ENCODE measurements around the gene MAB21L3. TPM values are rescaled to one million over a fixed set of nuclear protein-coding genes. Genes with fewer than 3 reads are reported as not detected.
A peak's percentile ranks its signal among the peaks of the same experiment; 100 is the strongest.

MAB21L3 gene
- total and polyA plus RNA-seq, 3 experiments from 2014 or later: not detected

DNA sequence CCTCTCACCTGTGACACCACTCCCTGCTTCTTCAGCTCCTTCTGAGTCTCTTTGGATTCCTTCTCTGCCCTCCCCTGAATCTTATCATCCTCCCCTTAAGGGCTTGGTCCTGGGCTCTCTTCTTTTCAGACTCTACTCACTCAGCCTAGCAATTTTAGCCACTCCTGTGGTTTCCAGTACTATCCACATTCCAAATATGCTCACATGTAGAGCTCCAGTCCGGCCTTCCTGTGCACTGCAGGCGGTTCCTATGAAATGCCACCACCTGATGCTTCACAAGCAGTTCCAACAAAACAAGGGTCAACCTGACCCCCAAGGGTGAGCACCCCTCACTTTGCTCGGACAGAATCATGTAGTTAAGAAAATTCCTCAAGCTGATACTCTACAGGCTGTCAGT, 35.9 kb downstream of the MAB21L3 start:
- H3K36me3 ChIP-seq (ENCODE audit: insufficient read depth, low read length): no peaks in the 10 kb centered on the region
- H3K9me3 ChIP-seq (ENCODE audit: low read length): no peaks in the 10 kb centered on the region
- no peaks in the 10 kb centered on the region for H3K27me3 ChIP-seq (ENCODE audit: insufficient read depth, low read length, poor library complexity, severe bottlenecking)
- ChIA-PET POLR2A (no interaction called here), CTCF (interaction anchor here (1.2 to 6.5 kb wide), 6 partner anchors 8 to 357 kb away, joined by 3 to 56 read pairs (median 4); no protein-coding TSS in a partner anchor)
- peaks cover 18% of the 10 kb centered on the region for H3K4me1 ChIP-seq (ENCODE audit: insufficient read depth, low read length)
- peaks cover 0 to 5% (median 2%) of the 10 kb centered on the region in 3 donors for H3K36me3 Mint-ChIP-seq
- H3K27ac Mint-ChIP-seq: no peak overlapping the region
- no peak overlapping the region for H3K4me3 Mint-ChIP-seq
- H3K4me3 ChIP-seq (ENCODE audit: low read length): no peak overlapping the region
- peaks cover 10 to 12% (median 11%) of the 10 kb centered on the region in 3 donors for H3K4me1 Mint-ChIP-seq
- no peak for DNase-seq
- no peak overlapping the region for H3K27ac ChIP-seq (ENCODE audit: low read depth, low read length)
- H3K27me3 Mint-ChIP-seq: peaks cover 19 to 30% of the 10 kb centered on the region in 2 donors
- H3K9me3 Mint-ChIP-seq: peaks cover 0 to 13% (median 10%) of the 10 kb centered on the region in 5 donors

DNA sequence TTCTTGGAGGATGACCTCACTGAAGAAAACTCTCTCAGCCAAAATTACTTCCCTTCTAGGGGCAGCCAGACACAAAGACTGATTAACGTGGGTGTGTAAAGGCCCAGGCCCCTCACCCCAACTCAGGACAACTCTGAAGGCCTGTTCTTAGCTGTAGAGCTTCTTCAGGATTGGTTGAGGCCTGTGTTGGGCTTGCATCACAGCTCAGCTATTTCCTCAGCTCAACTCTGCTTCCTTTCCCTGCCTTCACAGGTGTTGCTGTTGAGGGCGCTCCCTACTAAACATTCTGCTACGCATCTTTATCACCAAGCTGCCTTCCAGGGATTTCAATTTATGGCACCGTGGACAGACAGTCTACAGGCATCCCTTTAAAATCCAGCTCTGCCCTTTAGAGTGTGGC, 36.8 kb downstream of the MAB21L3 start:
- Mint-ChIP-seq H3K4me3 (no peak overlapping the region), H3K9me3 (peaks cover 0 to 13% (median 10%) of the 10 kb centered on the region in 5 donors), H3K27me3 (peaks cover 19 to 25% of the 10 kb centered on the region in 2 donors), H3K36me3 (peaks cover 0 to 5% (median 2%) of the 10 kb centered on the region in 3 donors), H3K4me1 (peaks cover 12 to 14% (median 12%) of the 10 kb centered on the region in 3 donors), H3K27ac (no peak overlapping the region)
- ChIA-PET POLR2A (no interaction called here), CTCF (interaction anchor here (1.2 to 6.5 kb wide), 4 partner anchors 9 to 351 kb away, joined by 3 to 56 read pairs (median 16); no protein-coding TSS in a partner anchor)
- no peak for DNase-seq
- no peaks in the 10 kb centered on the region for H3K36me3 ChIP-seq (ENCODE audit: insufficient read depth, low read length)
- H3K4me1 ChIP-seq (ENCODE audit: insufficient read depth, low read length): peaks cover 18% of the 10 kb centered on the region
- H3K27me3 ChIP-seq (ENCODE audit: insufficient read depth, low read length, poor library complexity, severe bottlenecking): no peaks in the 10 kb centered on the region
- H3K9me3 ChIP-seq (ENCODE audit: low read length): no peaks in the 10 kb centered on the region
- no peak overlapping the region for H3K4me3 ChIP-seq (ENCODE audit: low read length)
- H3K27ac ChIP-seq (ENCODE audit: low read depth, low read length): no peak overlapping the region

DNA sequence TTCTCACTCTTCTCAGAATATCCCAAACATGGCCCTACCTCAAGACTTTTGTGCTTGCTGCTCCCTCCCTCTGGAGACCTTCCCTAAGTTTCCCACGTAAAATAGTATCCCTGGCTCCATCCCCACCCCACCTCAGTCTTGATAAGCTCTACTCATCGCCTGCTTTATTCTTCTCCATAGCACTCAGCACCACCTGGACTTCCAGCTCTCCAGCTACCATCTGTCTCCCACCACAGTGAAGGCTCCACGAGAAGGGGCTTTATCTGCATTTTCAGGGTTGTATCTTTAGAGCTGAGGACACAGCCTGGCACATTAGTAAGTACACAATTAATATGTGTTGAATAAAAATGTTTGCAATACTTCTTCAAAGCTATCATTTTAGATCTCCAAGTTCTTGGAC, 37.8 kb downstream of the MAB21L3 start:
- no peak overlapping the region for H3K4me3 ChIP-seq (ENCODE audit: low read length)
- H3K9me3 ChIP-seq (ENCODE audit: low read length): no peaks in the 10 kb centered on the region
- peaks cover 12 to 18% (median 14%) of the 10 kb centered on the region in 3 donors for H3K4me1 Mint-ChIP-seq
- peaks cover 0 to 9% (median 7%) of the 10 kb centered on the region in 5 donors for H3K9me3 Mint-ChIP-seq
- H3K4me1 ChIP-seq (ENCODE audit: insufficient read depth, low read length): peaks cover 18% of the 10 kb centered on the region
- DNase-seq: no peak
- H3K27ac ChIP-seq (ENCODE audit: low read depth, low read length): no peak overlapping the region
- ChIA-PET CTCF (interaction anchor here (1.4 to 6.5 kb wide), 4 partner anchors 10 to 350 kb away, joined by 3 to 56 read pairs (median 16); no protein-coding TSS in a partner anchor), POLR2A (no interaction called here)
- H3K36me3 Mint-ChIP-seq: peaks cover 0 to 4% (median 2%) of the 10 kb centered on the region in 3 donors
- H3K27ac Mint-ChIP-seq: peak overlapping the region in 1 of 8 donors; percentile 23
- no peaks in the 10 kb centered on the region for H3K27me3 ChIP-seq (ENCODE audit: insufficient read depth, low read length, poor library complexity, severe bottlenecking)
- peaks cover 13 to 16% of the 10 kb centered on the region in 2 donors for H3K27me3 Mint-ChIP-seq
- no peak overlapping the region for H3K4me3 Mint-ChIP-seq
- no peaks in the 10 kb centered on the region for H3K36me3 ChIP-seq (ENCODE audit: insufficient read depth, low read length)

DNA sequence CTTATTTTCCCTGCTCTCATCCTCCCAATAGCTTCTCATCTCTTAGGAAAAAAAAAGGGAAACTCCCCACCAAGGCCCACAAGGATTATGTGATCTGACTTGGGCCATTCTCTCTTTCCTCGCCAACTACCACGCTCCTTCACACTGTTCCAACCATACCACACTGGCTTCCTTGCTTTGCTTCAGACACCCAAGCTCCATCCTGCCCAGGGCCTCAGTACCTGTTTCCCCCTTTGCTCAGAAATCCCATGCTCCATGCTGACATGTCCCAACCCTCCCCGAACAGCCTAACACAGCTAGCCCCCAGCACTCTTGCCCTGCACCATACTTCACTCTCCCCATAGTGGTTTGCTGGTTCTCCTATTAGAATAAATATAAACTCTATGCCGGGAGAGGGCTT, 39.2 kb downstream of the MAB21L3 start:
- peaks cover 4 to 9% of the 10 kb centered on the region in 2 donors for H3K27me3 Mint-ChIP-seq
- H3K4me3 Mint-ChIP-seq: no peak overlapping the region
- H3K4me1 Mint-ChIP-seq: peaks cover 12 to 18% (median 14%) of the 10 kb centered on the region in 3 donors
- no peak for DNase-seq
- ChIA-PET POLR2A (interaction anchor here (0.6 to 0.8 kb wide), 2 partner anchors 74 to 354 kb away, joined by 3 read pairs; no protein-coding TSS in a partner anchor), CTCF (interaction anchor here (1.3 to 6.5 kb wide), 4 partner anchors 11 to 349 kb away, joined by 4 to 56 read pairs (median 10); no protein-coding TSS in a partner anchor)
- Histone ChIP-seq H3K4me1 (ENCODE audit: insufficient read depth, low read length) (peaks cover 18% of the 10 kb centered on the region), H3K9me3 (ENCODE audit: low read length) (no peaks in the 10 kb centered on the region), H3K4me3 (ENCODE audit: low read length) (no peak overlapping the region), H3K36me3 (ENCODE audit: insufficient read depth, low read length) (no peaks in the 10 kb centered on the region), H3K27ac (ENCODE audit: low read depth, low read length) (no peak overlapping the region), H3K27me3 (ENCODE audit: insufficient read depth, low read length, poor library complexity, severe bottlenecking) (no peaks in the 10 kb centered on the region)
- H3K27ac Mint-ChIP-seq: peak overlapping the region in 2 of 8 donors; percentile 22 to 38
- peaks cover 0 to 2% (median 0%) of the 10 kb centered on the region in 5 donors for H3K9me3 Mint-ChIP-seq
- H3K36me3 Mint-ChIP-seq: no peaks in the 10 kb centered on the region

DNA sequence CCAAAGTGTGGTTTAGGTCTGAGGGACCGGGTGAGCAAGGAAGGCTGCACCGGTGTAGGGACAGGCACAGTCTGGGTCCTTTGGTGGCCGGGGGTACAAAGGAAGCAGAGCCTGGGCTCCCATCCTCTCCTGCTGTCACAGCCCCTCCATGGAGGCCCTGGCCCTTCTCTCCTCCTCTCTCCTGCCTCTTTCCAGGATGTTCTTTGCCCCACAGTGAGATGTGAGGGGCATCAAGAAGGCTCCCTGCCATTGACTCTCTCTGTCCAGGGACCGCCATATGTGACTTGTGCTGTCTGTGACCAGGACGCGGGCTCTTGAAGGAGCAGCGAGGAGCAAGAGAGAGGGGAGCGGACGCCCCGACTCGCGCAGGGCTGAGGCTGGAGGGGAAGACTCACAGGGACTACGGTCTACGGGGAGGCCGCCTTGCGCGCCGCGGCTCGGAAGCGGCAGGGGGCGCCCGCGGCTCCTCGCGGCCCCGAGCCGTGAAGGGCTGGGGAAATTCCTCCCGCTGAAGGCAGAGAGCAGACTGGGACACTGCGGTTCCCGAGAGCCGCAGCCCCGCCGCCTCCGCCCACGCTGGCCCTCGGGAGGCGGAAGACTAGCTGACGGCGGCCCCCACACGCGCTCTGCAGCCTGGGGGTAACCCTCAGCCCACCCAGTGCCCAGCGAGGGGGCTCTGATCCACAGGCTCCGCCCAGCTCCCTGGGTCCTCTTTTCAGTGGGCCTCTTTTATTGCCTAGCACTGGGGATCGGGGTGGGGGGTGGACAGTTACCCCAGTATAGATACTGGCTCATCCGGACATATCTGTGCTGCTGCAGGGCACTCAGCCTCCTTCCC, 40.8 kb downstream of the MAB21L3 start:
- peaks cover 0 to 4% of the 10 kb centered on the region in 2 donors for H3K27me3 Mint-ChIP-seq
- H3K4me3 Mint-ChIP-seq: peak overlapping the region in 6 of 7 donors; percentile 64 to 78 (median 72)
- no peaks in the 10 kb centered on the region for H3K36me3 Mint-ChIP-seq
- ChIA-PET POLR2A (interaction anchor here (0.6 kb wide), 2 partner anchors 188 to 193 kb away, joined by 3 read pairs; no protein-coding TSS in a partner anchor), CTCF (interaction anchor here (0.6 to 1.8 kb wide), 12 partner anchors 12 to 348 kb away, joined by 3 to 13 read pairs (median 4); no protein-coding TSS in a partner anchor)
- no peak overlapping the region for H3K27ac ChIP-seq (ENCODE audit: low read depth, low read length)
- H3K4me1 ChIP-seq (ENCODE audit: insufficient read depth, low read length): peaks cover 18% of the 10 kb centered on the region
- no peaks in the 10 kb centered on the region for H3K9me3 ChIP-seq (ENCODE audit: low read length)
- peak overlapping the region; percentile 47 to 90 (median 79) for H3K27ac Mint-ChIP-seq
- no peaks in the 10 kb centered on the region for H3K36me3 ChIP-seq (ENCODE audit: insufficient read depth, low read length)
- H3K27me3 ChIP-seq (ENCODE audit: insufficient read depth, low read length, poor library complexity, severe bottlenecking): no peaks in the 10 kb centered on the region
- H3K4me1 Mint-ChIP-seq: peaks cover 10 to 18% (median 14%) of the 10 kb centered on the region in 3 donors
- peak overlapping the region; percentile 50 for H3K4me3 ChIP-seq (ENCODE audit: low read length)
- H3K9me3 Mint-ChIP-seq: peaks cover 0 to 3% (median 0%) of the 10 kb centered on the region in 5 donors
- DNase-seq: peak; percentile 68 to 79 (median 76)

DNA sequence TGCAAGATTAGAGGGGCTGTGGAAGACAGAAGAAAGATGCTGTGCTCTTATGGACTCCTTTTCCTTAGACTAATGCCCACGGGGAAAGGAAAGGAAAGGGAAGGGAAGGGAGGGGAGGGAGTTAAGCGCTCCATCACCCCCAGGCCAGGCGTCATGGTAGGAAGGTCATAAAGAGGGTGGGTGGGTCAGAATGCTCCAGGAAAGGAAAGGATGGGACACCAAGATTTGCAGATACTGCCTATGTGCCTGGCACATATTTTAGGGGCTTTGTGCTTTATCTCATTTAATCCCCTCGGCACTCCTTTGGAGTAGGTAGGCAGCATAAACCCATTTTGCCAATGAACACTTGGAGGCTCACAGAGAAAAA, 41.4 kb downstream of the MAB21L3 start:
- no peaks in the 10 kb centered on the region for H3K9me3 ChIP-seq (ENCODE audit: low read length)
- Mint-ChIP-seq H3K9me3 (peaks cover 0 to 7% (median 0%) of the 10 kb centered on the region in 5 donors), H3K27ac (peak overlapping the region in 4 of 8 donors; percentile 20 to 80 (median 42)), H3K4me3 (peak overlapping the region in 6 of 7 donors; percentile 17 to 75 (median 60)), H3K4me1 (peaks cover 10 to 18% (median 14%) of the 10 kb centered on the region in 3 donors), H3K36me3 (no peaks in the 10 kb centered on the region), H3K27me3 (no peaks in the 10 kb centered on the region)
- no peaks in the 10 kb centered on the region for H3K36me3 ChIP-seq (ENCODE audit: insufficient read depth, low read length)
- ChIA-PET CTCF (interaction anchor here (0.6 to 1.5 kb wide), 11 partner anchors 11 to 347 kb away, joined by 3 to 8 read pairs (median 3); no protein-coding TSS in a partner anchor), POLR2A (interaction anchor here (0.6 kb wide), 1 partner anchor 192 kb away, joined by 3 read pairs; no protein-coding TSS in a partner anchor)
- H3K27me3 ChIP-seq (ENCODE audit: insufficient read depth, low read length, poor library complexity, severe bottlenecking): no peaks in the 10 kb centered on the region
- peaks cover 18% of the 10 kb centered on the region for H3K4me1 ChIP-seq (ENCODE audit: insufficient read depth, low read length)
- H3K4me3 ChIP-seq (ENCODE audit: low read length): peak overlapping the region; percentile 50
- DNase-seq: no peak
- H3K27ac ChIP-seq (ENCODE audit: low read depth, low read length): no peak overlapping the region

DNA sequence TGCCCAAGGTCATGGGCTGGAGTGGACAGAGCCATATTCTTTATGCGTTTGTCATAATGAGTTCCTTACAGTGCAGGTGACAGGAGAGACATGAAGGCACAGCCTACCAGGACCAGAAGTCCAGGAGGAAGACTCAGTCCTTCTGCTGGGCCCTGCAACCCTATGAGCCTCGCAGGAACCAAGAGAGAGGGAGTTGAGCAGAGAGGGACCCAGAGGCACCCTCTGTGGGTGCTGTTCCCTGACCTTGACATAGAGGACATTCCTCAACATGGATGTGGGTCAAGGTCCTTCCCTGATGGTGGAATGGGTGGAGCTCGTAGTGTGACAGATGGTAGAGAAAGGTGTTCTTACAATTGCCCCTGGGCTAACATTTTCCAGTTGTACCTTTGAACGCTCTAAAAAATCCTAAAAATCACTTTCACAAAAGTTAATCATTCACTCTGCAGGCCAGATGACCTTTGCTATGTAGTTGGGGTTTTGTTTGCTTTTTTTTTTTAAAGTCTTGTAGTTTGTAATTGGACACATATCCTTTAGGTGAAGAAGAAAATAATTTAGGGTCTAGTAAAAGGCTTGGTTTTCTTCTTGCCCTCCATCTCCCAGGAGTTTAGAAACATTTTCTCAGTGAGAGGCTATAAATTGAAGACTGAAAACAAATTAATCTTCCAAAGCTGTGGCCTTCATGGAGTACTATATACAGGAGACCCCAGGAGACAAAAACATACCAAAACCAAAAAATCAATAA, 41.9 kb downstream of the MAB21L3 start:
- Histone ChIP-seq H3K4me3 (ENCODE audit: low read length) (no peak overlapping the region), H3K9me3 (ENCODE audit: low read length) (no peaks in the 10 kb centered on the region), H3K27me3 (ENCODE audit: insufficient read depth, low read length, poor library complexity, severe bottlenecking) (no peaks in the 10 kb centered on the region), H3K36me3 (ENCODE audit: insufficient read depth, low read length) (no peaks in the 10 kb centered on the region), H3K4me1 (ENCODE audit: insufficient read depth, low read length) (peaks cover 18% of the 10 kb centered on the region), H3K27ac (ENCODE audit: low read depth, low read length) (no peak overlapping the region)
- H3K4me3 Mint-ChIP-seq: peak overlapping the region in 1 of 7 donors; percentile 6
- ChIA-PET POLR2A (interaction anchor here (0.6 kb wide), 1 partner anchor 287 kb away, joined by 3 read pairs; no protein-coding TSS in a partner anchor), CTCF (interaction anchor here (1.1 to 2.4 kb wide), 7 partner anchors 10 to 332 kb away, joined by 3 to 15 read pairs (median 8); no protein-coding TSS in a partner anchor)
- H3K4me1 Mint-ChIP-seq: peaks cover 10 to 18% (median 14%) of the 10 kb centered on the region in 3 donors
- peaks cover 0 to 9% (median 2%) of the 10 kb centered on the region in 5 donors for H3K9me3 Mint-ChIP-seq
- peaks cover 0 to 3% (median 0%) of the 10 kb centered on the region in 3 donors for H3K36me3 Mint-ChIP-seq
- no peak for DNase-seq
- no peaks in the 10 kb centered on the region for H3K27me3 Mint-ChIP-seq
- peak overlapping the region in 6 of 8 donors; percentile 6 to 70 (median 40) for H3K27ac Mint-ChIP-seq
